Type B pancreatic cell (in vitro differentiated cells): ENCODE data around the gene PHF10. TPM values are rescaled to one million over a fixed set of nuclear protein-coding genes. Genes with fewer than 3 reads are reported as not detected.
A peak's percentile ranks its signal among the peaks of the same experiment; 100 is the strongest.
"Not testable (repeated sequence)": the region's sequence is repeated elsewhere in the genome, so short reads cannot be mapped to it uniquely, and the experiment has no call there.

Source experiments
- DNase-seq: peaks from one replicate; pipeline ENCODE4 v3.0.0; 2021; ENCODE audit warnings: mixed read lengths; ENCODE audit not compliant: unreplicated experiment; ENCODE audit errors: extremely low spot score
- H3K27ac Mint-ChIP-seq: 2 replicates; pipeline ENCODE4 v1.8.0; 2021; ENCODE audit warnings: mild to moderate bottlenecking, mixed read lengths
- H3K27me3 Mint-ChIP-seq: 2 replicates; pipeline ENCODE4 v1.8.0; 2021; ENCODE audit warnings: mixed read lengths
- H3K36me3 Mint-ChIP-seq: 2 replicates; pipeline ENCODE4 v1.8.0; 2021; ENCODE audit warnings: mixed read lengths
- H3K4me1 Mint-ChIP-seq: one replicate; pipeline ENCODE4 v1.8.0; 2021; ENCODE audit warnings: mixed read lengths; ENCODE audit not compliant: unreplicated experiment
- H3K4me3 Mint-ChIP-seq: 2 replicates; pipeline ENCODE4 v1.8.0; 2021; ENCODE audit warnings: mild to moderate bottlenecking, mixed read lengths
- H3K9me3 Mint-ChIP-seq: 2 replicates; pipeline ENCODE4 v1.8.0; 2021; ENCODE audit warnings: mixed read lengths
- total RNA-seq: library from RNA; stranded (reverse); gene quantifications from 2 replicates; pipeline ENCODE4 v1.2.1, GENCODE V29; 2021; ENCODE audit warnings: low replicate concordance
- TF ChIP-seq, protein P1 (sequence below): fragments of 200-600 bp; sonication (generic); conservative IDR thresholded peaks from 2 replicates; pipeline ENCODE4 v1.5.0; 2021; ENCODE audit warnings: antibody characterized with exemption, mild to moderate bottlenecking

Gene PHF10
- total RNA-seq, 1 donor from 2014 or later = 59.9 TPM

DNA sequence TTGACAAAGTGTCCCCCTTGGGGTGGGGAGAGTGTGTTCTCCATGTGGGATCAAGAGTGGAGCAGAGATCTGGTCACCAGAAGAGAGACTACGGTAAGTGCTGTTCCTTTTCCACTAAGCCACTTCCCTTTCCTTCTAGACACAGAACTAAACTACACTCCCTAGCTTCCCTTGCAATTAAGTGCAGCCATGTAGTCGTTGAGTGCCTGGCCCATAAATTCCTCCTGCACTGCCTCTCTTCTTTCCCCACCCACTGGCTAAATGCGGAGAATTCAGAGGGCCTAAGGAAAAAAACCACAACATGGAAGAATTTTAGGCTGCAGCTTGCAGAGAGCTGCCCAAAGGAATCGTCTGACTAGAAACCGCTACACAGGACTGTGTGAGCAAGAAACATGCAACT, 24.0 kb downstream of the PHF10 start:
- TF ChIP-seq, protein P1, sequence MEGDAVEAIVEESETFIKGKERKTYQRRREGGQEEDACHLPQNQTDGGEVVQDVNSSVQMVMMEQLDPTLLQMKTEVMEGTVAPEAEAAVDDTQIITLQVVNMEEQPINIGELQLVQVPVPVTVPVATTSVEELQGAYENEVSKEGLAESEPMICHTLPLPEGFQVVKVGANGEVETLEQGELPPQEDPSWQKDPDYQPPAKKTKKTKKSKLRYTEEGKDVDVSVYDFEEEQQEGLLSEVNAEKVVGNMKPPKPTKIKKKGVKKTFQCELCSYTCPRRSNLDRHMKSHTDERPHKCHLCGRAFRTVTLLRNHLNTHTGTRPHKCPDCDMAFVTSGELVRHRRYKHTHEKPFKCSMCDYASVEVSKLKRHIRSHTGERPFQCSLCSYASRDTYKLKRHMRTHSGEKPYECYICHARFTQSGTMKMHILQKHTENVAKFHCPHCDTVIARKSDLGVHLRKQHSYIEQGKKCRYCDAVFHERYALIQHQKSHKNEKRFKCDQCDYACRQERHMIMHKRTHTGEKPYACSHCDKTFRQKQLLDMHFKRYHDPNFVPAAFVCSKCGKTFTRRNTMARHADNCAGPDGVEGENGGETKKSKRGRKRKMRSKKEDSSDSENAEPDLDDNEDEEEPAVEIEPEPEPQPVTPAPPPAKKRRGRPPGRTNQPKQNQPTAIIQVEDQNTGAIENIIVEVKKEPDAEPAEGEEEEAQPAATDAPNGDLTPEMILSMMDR = no peak

DNA sequence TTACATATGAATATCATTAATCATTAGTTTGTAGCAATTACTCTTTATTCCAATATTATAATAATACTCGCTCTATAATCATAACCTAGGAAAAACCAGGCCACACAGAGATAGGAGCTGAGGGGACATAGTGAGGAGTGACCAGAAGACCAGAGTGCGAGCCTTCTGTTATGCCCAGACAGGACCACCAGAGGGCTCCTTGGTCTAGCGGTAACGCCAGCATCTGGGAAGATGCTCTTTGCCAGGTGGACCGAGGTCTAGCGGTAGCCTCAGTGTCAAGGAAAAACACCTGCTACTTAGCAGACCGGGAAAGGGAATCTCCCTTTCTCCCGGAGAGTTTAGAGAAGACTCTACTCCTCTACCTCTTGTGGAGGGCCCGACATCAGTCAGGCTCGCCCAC, 27.2 kb downstream of the PHF10 start:
- TF ChIP-seq, protein P1 = peak; percentile 67
- peaks cover 40% of the 10 kb centered on the region for H3K36me3 Mint-ChIP-seq
- not testable (repeated sequence) for DNase-seq, H3K27me3 Mint-ChIP-seq, H3K4me3 Mint-ChIP-seq, H3K9me3 Mint-ChIP-seq, H3K27ac Mint-ChIP-seq, H3K4me1 Mint-ChIP-seq

More for the DNA sequence above, 24.0 kb downstream of the PHF10 start:
- H3K27ac Mint-ChIP-seq = peak overlapping the region; percentile 88
- peak overlapping the region; percentile 92 for H3K4me3 Mint-ChIP-seq
- peaks cover 24% of the 10 kb centered on the region for H3K36me3 Mint-ChIP-seq
- H3K4me1 Mint-ChIP-seq = peaks cover 27% of the 10 kb centered on the region
- no peak for DNase-seq
- H3K9me3 Mint-ChIP-seq = no peaks in the 10 kb centered on the region
- H3K27me3 Mint-ChIP-seq = no peaks in the 10 kb centered on the region

DNA sequence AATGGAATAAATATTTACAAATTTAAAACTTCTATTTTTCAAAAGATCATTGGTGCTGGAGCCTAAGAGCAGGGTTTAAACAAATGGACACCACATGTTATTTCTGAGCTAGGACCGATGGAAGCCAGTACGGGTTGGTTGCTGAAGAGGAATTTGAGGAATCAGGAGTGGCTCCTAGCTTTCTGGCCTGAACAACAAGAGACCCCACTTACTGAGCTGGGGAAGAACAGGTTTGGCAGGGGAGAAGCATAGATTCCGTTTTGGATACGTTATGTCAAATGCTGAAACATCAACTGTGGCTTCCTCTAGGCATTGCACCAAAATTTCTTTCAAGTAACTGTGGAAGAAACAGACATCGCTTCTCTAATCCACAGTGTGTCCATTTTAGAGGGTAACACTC, 29.2 kb downstream of the PHF10 start:
- H3K27me3 Mint-ChIP-seq = no peaks in the 10 kb centered on the region
- TF ChIP-seq, protein P1 = no peak
- H3K36me3 Mint-ChIP-seq = peaks cover 51% of the 10 kb centered on the region
- H3K4me1 Mint-ChIP-seq = peaks cover 7% of the 10 kb centered on the region
- H3K27ac Mint-ChIP-seq = peak overlapping the region; percentile 73
- DNase-seq = no peak
- peaks cover 10% of the 10 kb centered on the region for H3K9me3 Mint-ChIP-seq
- peak overlapping the region; percentile 17 for H3K4me3 Mint-ChIP-seq

DNA sequence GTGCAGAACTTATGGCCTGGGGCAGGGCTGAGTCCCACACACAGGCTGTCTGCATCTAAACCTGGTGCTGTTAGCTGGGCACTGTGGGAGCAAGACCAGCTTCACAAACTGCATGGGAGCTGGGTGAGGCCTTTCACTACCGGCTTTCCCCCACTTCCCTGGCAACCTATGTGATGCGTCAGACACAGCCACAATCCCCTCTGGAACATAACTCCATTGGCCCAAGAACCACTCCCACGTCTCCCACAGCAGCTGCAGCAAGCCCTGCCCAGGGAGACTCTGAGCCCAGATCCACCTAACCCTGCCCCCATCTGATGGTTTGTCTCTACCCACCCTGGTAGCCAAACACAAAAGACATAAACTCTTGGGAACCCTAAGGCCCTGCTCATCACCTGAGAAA, 31.8 kb downstream of the PHF10 start:
- TF ChIP-seq, protein P1 = no peak
- no peak for DNase-seq
- Mint-ChIP-seq H3K4me1 (peaks cover 7% of the 10 kb centered on the region), H3K27ac (no peak overlapping the region), H3K9me3 (peaks cover 10% of the 10 kb centered on the region), H3K36me3 (peaks cover 57% of the 10 kb centered on the region), H3K4me3 (no peak overlapping the region), H3K27me3 (no peaks in the 10 kb centered on the region)

DNA sequence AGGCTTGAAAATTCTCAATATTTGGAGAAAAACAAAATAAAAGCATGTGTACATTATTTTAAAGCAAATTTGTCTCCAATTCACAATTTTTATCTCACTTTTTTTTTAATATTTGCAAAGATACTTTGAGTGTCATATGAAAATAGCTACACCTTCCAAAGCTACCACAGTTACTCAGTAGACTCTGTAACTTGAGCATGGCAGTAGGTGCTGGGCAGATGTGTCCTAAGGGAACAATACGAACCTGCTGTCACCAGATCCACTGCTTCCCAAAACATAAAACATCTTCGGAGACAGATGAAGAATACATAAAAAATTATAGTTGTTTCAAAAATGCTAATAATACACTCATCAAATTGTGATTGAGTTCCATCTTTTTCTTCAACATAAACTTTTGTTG, 33.0 kb downstream of the PHF10 start:
- TF ChIP-seq, protein P1 = no peak
- Mint-ChIP-seq H3K36me3 (peaks cover 66% of the 10 kb centered on the region), H3K4me1 (peaks cover 7% of the 10 kb centered on the region), H3K27me3 (no peaks in the 10 kb centered on the region), H3K9me3 (peaks cover 18% of the 10 kb centered on the region), H3K27ac (no peak overlapping the region), H3K4me3 (no peak overlapping the region)
- no peak for DNase-seq

DNA sequence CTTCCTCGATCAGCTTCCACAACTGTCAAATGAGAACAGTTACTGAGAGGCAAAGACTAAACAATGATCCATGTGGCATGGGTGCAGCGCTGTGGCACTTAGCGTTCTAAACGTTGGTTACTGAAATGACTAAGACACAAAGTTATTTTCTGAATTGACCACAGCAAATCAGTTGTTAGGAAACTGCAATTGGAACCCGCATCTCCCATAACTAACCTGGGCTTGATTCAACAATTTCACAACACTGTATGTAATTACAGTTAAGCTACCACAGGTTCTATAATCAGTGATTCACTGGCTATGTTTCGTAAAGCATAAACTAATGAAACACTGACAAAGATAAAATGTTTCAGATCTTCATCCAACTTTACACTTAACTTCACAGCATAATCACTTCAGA, 35.0 kb downstream of the PHF10 start:
- Mint-ChIP-seq H3K4me1 (peaks cover 7% of the 10 kb centered on the region), H3K27ac (no peak overlapping the region)

More for the DNA sequence above, 35.0 kb downstream of the PHF10 start:
- H3K36me3 Mint-ChIP-seq = peaks cover 70% of the 10 kb centered on the region
- peaks cover 23% of the 10 kb centered on the region for H3K9me3 Mint-ChIP-seq
- H3K27me3 Mint-ChIP-seq = no peaks in the 10 kb centered on the region
- no peak overlapping the region for H3K4me3 Mint-ChIP-seq
- DNase-seq = no peak
- TF ChIP-seq, protein P1 = no peak
